SK-MEL-5 (cell line): Measurements from ENCODE around the gene GUCY2D. TPM values are rescaled to one million over a fixed set of nuclear protein-coding genes. Genes with fewer than 3 reads are reported as not detected.

Experiments used
- total RNA-seq: library from RNA; depleted of rRNA; stranded (reverse); fragments of >200 nt; shearing (Covaris generic); gene quantifications from 2 replicates; pipeline ENCODE4 v1.2.3, GENCODE V29; 2014; rRNA removed

Gene GUCY2D
- total RNA-seq, 1 experiment from 2014 or later, result not detected

Other genes starting within 250 kb of the GUCY2D start
- gene KDM6B, start 168.4 kb upstream of the GUCY2D start, total RNA-seq, result 1.6 and 2.4 TPM in 2 replicates
- gene TMEM88, start 147.5 kb upstream of the GUCY2D start, total RNA-seq, result 0.18 and 0.80 TPM in 2 replicates
- 74.5 and 83.3 TPM in 2 replicates for gene NAA38, start 145.1 kb upstream of the GUCY2D start, total RNA-seq
- 7.2 and 7.5 TPM in 2 replicates for gene CYB5D1, start 144.6 kb upstream of the GUCY2D start, total RNA-seq
- gene CHD3, start 113.8 kb upstream of the GUCY2D start, total RNA-seq, result 68.4 and 74.0 TPM in 2 replicates
- 4.3 and 5.7 TPM in 2 replicates for gene RNF227, start 86.3 kb upstream of the GUCY2D start, total RNA-seq
- 0.21 and 0.37 TPM in 2 replicates for gene KCNAB3, start 72.8 kb upstream of the GUCY2D start, total RNA-seq
- 22.1 and 27.3 TPM in 2 replicates for gene TRAPPC1, start 70.7 kb upstream of the GUCY2D start, total RNA-seq
- gene CNTROB, start 70.4 kb upstream of the GUCY2D start, total RNA-seq, result 11.9 and 17.3 TPM in 2 replicates
- gene ALOX15B, start 36.4 kb downstream of the GUCY2D start, total RNA-seq, result 0.16 and 0.26 TPM in 2 replicates
- gene ALOX12B, start 85.1 kb downstream of the GUCY2D start, total RNA-seq, result 0.21 TPM in 1 of 2 replicates, not detected in the other
- not detected in 2 replicates for gene ALOXE3, start 115.9 kb downstream of the GUCY2D start, total RNA-seq
- not detected in 2 replicates for gene HES7, start 121.5 kb downstream of the GUCY2D start, total RNA-seq
- gene PER1, start 149.8 kb downstream of the GUCY2D start, total RNA-seq, result 7.7 and 9.7 TPM in 2 replicates
- gene VAMP2, start 160.3 kb downstream of the GUCY2D start, total RNA-seq, result 3.2 TPM in 2 replicates
- gene TMEM107, start 173.8 kb downstream of the GUCY2D start, total RNA-seq, result 17.0 and 19.1 TPM in 2 replicates
- 8.4 and 12.3 TPM in 2 replicates for gene BORCS6, start 187.6 kb downstream of the GUCY2D start, total RNA-seq
- gene AURKB, start 208.0 kb downstream of the GUCY2D start, total RNA-seq, result 66.5 and 78.0 TPM in 2 replicates
- 5.7 and 7.0 TPM in 2 replicates for gene CTC1, start 245.4 kb downstream of the GUCY2D start, total RNA-seq
- gene PFAS, start 246.7 kb downstream of the GUCY2D start, total RNA-seq, result 54.1 and 62.0 TPM in 2 replicates